ENCODE data around the gene CENPB. TPM values are rescaled to one million over a fixed set of nuclear protein-coding genes. Genes with fewer than 3 reads are reported as not detected.
A peak's percentile ranks its signal among the peaks of the same experiment; 100 is the strongest.

CENPB gene
- total RNA-seq, 2 donors from 2014 or later = 49.1 to 77.1 TPM

GRCh38 chr20:3739926-3740451 is 46.6 kb downstream of the CENPB start:
- Histone ChIP-seq H3K4me1 (peaks cover 0 to 42% of the 10 kb centered on the region in 2 donors), H3K27me3 (no peaks in the 10 kb centered on the region), H3K36me3 (no peaks in the 10 kb centered on the region), H3K27ac (peak overlapping the region; percentile 47 to 57), H3K9me3 (no peaks in the 10 kb centered on the region), H3K4me3 (no peak overlapping the region)
- no peak for DNase-seq (ENCODE audit: low spot score)
- TF ChIP-seq CTCF (IDR thresholded peaks at IDR 0.05) = no peak

GRCh38 chr20:3739054-3739925 is 47.2 kb downstream of the CENPB start:
- H3K36me3 ChIP-seq = no peaks in the 10 kb centered on the region
- no peak overlapping the region for H3K4me3 ChIP-seq
- no peak for TF ChIP-seq CTCF (IDR thresholded peaks at IDR 0.05)
- DNase-seq (ENCODE audit: low spot score) = no peak
- H3K27me3 ChIP-seq = no peaks in the 10 kb centered on the region
- H3K9me3 ChIP-seq = no peaks in the 10 kb centered on the region
- H3K27ac ChIP-seq = peak overlapping the region; percentile 47 to 57
- H3K4me1 ChIP-seq = peaks cover 0 to 37% of the 10 kb centered on the region in 2 donors

- no peak for DNase-seq (ENCODE audit: low spot score)
- Histone ChIP-seq H3K4me1 (peaks cover 0 to 41% of the 10 kb centered on the region in 2 donors), H3K9me3 (no peaks in the 10 kb centered on the region), H3K27me3 (no peaks in the 10 kb centered on the region), H3K36me3 (no peaks in the 10 kb centered on the region), H3K27ac (no peak overlapping the region), H3K4me3 (no peak overlapping the region)
- TF ChIP-seq CTCF (IDR thresholded peaks at IDR 0.05) = no peak
These were observed 48.2 kb downstream of the CENPB start for GRCh38 chr20:3738111-3739053.

- H3K36me3 ChIP-seq = no peaks in the 10 kb centered on the region
- no peaks in the 10 kb centered on the region for H3K27me3 ChIP-seq
- no peak for TF ChIP-seq CTCF (IDR thresholded peaks at IDR 0.05)
- peaks cover 0 to 53% of the 10 kb centered on the region in 2 donors for H3K4me1 ChIP-seq
- H3K27ac ChIP-seq = no peak overlapping the region
- H3K4me3 ChIP-seq = no peak overlapping the region
- no peaks in the 10 kb centered on the region for H3K9me3 ChIP-seq
- no peak for DNase-seq (ENCODE audit: low spot score)
These were observed 50.8 kb downstream of the CENPB start for GRCh38 chr20:3735768-3736167.

GRCh38 chr20:3734111-3734843 is 52.3 kb downstream of the CENPB start:
- no peak for TF ChIP-seq CTCF (IDR thresholded peaks at IDR 0.05)
- Histone ChIP-seq H3K27ac (peak overlapping the region; percentile 57 to 64), H3K9me3 (no peaks in the 10 kb centered on the region), H3K4me3 (peak overlapping the region; percentile 46 to 56), H3K27me3 (no peaks in the 10 kb centered on the region), H3K4me1 (peaks cover 0 to 52% of the 10 kb centered on the region in 2 donors), H3K36me3 (no peaks in the 10 kb centered on the region)
- DNase-seq (ENCODE audit: low spot score) = no peak

Measured in right atrium auricular region (tissue), 2 donors.